Cerebellar nuclear complex (tissue), 1 donor: Measurements from ENCODE around the gene HFE.
"Not testable (repeated sequence)": the region's sequence is repeated elsewhere in the genome, so short reads cannot be mapped to it uniquely, and the experiment has no call there.

ENCODE experiments used
- DNase-seq, 2 experiments: peaks; one replicate each; lab custom pipeline; 2025; lab: John Stamatoyannopoulos, UW

HFE gene

DNA sequence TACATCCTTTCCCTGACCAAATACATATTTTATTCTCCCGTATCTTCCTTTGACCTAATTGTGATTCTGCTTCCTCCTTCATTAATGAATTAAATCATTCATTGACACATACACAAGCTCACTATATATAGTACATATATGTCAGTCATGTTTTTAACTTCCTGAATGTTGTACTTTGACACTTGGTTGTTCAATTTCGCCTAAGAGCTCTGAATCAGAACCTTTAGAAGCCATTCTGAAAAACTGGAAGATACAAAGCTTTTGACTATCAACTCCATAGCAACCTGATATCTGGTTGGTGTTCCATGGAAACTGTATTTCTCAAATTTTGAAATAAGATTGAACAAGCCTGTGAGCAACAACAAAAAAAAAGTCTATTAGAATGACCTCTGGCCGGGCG lies 27.3 kb upstream of the HFE start:
- DNase-seq = no peak

- DNase-seq = no peak
Observed at GRCh38 chr6:26064619-26065257, 22.5 kb upstream of the HFE start.

DNA sequence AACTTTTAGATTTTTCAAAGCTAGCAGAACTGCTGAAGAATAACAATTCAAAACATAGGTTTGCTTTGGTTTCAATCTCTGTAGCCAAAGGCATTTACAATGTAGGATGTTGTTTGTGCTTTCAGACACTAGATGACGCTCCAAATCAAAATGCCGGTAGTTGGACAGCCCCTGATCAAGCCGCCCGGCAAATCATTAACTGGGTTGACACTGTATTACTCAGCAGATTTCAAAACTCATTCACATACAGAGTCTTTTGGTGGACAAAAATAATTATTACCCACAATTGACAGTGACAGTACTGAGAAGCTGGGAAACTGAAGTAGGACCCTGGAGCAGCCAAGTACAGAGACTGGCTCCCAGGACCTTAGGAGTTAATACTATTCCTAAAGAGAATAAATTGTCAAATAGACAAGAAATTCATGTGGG lies 21.3 kb upstream of the HFE start:
- no peak for DNase-seq

- no peak for DNase-seq
Observed at GRCh38 chr6:26067367-26067766, 19.9 kb upstream of the HFE start.

DNA sequence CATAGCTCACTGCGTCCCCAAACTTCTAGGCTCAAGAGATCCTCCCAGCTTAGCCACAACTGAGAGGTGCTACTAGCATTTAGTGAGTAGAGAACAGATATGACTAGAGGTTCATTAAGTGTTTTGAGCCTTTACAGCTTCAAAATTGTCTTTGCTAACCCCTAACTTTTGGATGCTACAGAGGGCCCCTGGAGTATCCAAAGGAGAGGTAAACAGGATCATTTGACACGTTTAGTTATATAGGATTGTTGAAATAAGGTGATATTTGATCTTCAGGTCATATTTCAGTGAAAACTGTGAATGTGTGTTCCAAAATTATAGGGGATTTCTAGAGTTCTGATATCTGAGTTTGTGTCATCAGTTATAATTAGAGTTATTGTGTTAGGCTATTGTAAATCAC lies 19.2 kb upstream of the HFE start:
- no peak for DNase-seq

- no peak for DNase-seq
Observed at GRCh38 chr6:26071135-26071534, 16.1 kb upstream of the HFE start.

- DNase-seq = no peak
Observed at GRCh38 chr6:26075063-26075717, 12.0 kb upstream of the HFE start.

DNA sequence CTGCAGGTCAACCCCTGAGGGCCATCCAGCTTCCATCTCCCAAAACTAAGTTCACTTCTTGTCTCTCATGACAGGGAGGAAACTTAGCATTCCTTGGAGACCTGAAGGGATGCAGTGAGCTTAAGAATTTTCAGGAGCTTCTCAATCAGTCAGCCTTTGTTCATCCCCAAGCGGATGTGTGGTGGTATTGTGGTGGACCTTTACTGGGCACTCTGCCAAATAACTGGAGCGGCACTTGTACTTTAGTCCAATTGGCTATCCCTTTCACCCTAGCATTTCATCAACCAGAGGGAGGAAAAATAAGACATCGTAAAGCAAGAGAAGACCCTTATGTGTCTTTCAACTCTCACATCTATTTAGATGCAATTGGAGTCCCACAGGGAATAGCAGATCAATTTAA lies 9.2 kb upstream of the HFE start:
- DNase-seq = not testable (repeated sequence)

DNA sequence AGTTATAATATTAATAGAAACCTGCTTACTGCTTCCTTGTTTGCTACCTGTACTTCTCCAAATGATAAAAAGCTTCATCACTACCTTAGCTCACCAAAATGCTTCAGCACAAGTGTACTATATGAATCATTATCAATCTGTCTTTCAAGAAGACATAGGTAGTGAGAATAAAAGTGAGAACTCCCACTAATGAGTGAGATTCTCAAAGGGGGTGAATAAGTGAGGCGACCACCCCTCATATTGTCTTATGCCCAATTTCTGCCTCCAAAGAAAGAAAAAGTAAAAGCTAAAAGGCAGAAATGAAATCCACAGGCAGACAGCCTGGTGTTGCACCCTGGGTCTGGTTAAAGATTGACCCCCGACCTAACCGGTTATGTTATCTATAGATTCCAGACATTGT lies 6.1 kb upstream of the HFE start:
- DNase-seq = not testable (repeated sequence)

DNA sequence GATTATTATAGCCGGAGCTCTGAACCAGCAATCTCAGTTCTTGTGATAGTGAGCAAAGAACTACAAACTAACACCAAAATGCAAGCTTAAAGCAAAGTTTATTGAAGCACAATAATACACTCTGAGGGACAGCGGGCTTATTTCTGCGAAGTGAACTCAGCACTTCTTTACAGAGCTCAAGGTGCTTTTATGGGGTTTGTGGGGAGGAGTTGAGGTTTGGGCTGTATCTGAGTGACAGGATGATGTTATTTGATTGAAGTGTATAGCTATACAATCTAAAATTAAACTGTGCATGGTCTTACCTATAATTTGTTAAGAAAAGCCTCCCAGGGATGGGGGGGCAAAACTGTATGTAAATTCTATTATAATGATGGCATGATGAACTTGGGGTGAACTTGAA lies 1.0 kb upstream of the HFE start:
- DNase-seq = no peak

DNA sequence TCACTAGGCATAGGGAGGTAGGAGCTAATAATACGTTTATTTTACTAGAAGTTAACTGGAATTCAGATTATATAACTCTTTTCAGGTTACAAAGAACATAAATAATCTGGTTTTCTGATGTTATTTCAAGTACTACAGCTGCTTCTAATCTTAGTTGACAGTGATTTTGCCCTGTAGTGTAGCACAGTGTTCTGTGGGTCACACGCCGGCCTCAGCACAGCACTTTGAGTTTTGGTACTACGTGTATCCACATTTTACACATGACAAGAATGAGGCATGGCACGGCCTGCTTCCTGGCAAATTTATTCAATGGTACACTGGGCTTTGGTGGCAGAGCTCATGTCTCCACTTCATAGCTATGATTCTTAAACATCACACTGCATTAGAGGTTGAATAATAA lies 1.1 kb downstream of the HFE start:
- no peak for DNase-seq

GRCh38 chr6:26089272-26089671 lies 2.0 kb downstream of the HFE start:
- DNase-seq = no peak

- no peak for DNase-seq
Observed at GRCh38 chr6:26092443-26092842, 5.2 kb downstream of the HFE start.

GRCh38 chr6:26094036-26094435 lies 6.8 kb downstream of the HFE start:
- no peak for DNase-seq

- DNase-seq = peak in 1 of 2 experiments; percentile 18
Observed at GRCh38 chr6:26097268-26097875, 10.1 kb downstream of the HFE start.

- DNase-seq = no peak
Observed at GRCh38 chr6:26103141-26103769, 16.0 kb downstream of the HFE start.

DNA sequence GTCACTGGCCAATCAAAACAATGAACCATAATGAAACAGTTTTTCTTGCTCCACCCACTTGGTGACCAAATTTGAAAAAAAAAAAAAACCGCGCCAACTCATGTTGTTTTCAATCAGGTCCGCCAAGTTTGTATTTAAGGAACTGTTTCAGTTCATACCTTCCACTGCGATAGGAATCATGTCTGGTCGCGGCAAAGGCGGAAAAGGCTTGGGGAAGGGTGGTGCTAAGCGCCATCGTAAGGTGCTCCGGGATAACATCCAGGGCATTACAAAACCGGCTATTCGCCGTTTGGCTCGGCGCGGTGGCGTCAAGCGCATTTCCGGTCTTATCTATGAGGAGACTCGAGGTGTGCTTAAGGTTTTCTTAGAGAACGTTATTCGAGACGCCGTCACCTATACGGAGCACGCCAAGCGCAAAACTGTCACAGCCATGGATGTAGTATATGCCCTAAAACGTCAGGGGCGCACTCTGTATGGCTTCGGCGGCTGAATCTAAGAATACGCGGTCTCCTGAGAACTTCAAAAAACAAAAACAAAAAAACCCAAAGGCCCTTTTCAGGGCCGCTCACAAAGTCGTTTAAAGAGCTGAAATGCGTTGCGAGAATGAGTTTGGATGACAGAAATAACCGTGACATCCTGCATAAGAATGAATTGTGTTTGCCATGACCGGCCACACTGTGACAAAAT lies 16.7 kb downstream of the HFE start:
- DNase-seq = peak; percentile 83 to 98

GRCh38 chr6:26104457-26105108 lies 17.4 kb downstream of the HFE start:
- no peak for DNase-seq

DNA sequence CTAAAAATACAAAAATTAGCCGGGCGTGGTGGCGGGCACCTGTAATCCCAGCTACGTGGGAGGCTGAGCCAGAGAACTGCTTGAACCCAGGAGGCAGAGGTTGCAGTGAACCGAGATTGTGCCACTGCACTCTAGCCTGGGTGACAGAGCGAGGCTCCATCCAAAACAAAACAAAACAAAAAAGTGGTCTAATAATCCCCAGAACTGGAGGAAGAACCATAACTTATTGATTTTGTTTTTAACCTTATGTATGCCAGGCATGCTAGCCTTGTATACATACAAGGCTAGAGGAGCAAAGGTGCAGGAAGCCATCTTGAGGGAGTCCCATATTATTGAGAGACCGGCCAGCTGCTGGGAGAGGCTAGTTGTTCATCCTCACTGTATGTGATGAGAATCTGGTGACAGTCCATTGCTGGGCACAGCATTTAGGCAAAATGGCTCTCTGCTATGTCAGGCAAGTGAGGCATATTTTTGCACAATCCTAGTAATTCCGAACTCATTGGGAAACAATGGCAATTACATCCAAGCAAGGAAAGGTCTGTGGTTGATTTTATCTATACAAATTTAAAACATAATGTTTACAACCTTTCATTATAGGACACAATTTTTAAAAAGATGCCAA lies 18.0 kb downstream of the HFE start:
- no peak for DNase-seq

GRCh38 chr6:26105842-26106241 lies 18.6 kb downstream of the HFE start:
- DNase-seq = no peak

DNA sequence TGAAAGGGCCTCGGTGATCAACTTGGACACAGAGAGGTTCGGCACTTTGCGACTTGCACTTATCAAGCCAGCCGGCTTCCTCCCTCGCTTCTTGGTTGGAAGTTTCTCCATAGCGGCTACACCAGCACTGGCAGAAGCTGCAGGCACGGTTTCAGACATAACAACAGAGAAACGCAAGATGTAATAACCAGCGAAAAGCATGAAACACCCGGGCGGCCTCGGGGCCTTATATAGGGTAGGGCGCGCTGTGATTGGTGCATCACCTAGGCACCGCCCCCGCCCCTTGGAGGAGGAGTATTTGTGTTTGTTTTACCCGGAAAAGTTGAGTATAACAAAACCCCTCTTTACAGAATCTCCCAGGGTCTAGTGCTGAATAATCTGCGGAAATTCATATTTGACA lies 20.7 kb downstream of the HFE start:
- no peak for DNase-seq

DNA sequence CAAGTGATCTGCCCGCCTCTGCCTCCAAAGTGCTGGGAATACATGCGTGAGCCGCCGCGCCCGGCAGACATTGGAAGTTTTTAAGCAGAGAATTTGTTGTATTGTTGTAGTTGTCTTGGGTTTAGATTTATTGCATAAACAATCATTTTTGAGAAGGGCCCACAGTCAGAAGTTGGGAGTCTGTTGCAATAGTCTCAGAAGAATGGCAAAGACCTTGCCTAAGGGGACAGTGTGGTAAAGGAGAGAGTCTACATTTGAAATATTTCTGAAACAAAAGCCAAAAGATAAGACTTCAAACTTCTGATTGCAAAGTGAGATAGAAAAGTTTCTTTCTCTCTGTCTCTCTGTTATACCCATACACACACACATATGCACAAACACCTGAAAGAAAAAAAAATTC lies 22.5 kb downstream of the HFE start:
- no peak for DNase-seq
